ENCODE data around the gene GPR107.

GPR107 gene

DNA sequence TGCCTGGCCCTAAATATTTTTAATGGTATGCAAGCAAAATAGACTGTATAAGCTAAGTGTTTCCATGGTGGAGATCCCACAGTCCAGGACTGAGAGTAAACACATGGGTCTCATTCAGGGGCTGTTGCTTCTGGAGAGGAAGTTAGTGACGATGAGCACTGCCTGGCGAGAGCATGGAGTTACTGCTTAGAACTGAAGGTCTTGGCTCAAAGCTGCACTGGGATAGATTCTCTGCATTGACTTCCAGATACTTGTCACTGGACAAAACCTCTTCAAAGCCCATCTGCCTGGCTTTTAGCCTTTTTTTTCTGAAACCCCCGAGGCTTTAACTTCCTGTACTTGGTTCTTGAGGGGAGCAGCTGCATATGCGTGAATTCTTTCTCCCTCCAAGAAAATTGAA is 39.2 kb downstream of the GPR107 start:
- no peaks in the 10 kb centered on the region for H3K9me3 Mint-ChIP-seq

DNA sequence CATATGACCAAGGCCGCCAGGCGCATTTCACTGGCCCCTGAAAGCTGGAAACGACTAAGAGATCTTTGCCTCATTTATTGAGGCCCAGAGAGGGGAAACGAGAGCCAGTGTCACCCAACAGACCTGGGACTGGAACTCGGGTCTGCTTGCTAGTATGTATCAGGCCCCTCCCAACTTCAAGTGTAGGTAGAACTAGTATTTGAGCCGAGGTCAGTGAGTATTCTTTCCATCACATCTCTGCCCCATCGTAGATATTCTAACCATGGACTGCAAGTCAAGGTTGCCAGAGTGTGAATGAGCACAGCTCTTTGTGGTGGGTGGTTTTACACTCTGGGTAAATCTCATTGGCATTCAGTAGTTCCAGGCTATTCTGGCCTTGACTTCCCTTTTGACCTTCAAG is 42.2 kb downstream of the GPR107 start:
- Mint-ChIP-seq H3K4me1 (peaks cover 2% of the 10 kb centered on the region), H3K9me3 (no peaks in the 10 kb centered on the region), H3K27me3 (no peaks in the 10 kb centered on the region), H3K27ac (peak overlapping the region; percentile 47), H3K36me3 (peaks cover 20% of the 10 kb centered on the region), H3K4me3 (no peak overlapping the region)
- DNase-seq (ENCODE audit: low spot score in 2 of 2), result no peak
- no peak for ATAC-seq (ENCODE audit: low read depth)

More for the DNA sequence above, 39.2 kb downstream of the GPR107 start:
- no peaks in the 10 kb centered on the region for H3K27me3 Mint-ChIP-seq
- no peak overlapping the region for H3K27ac Mint-ChIP-seq
- no peak overlapping the region for H3K4me3 Mint-ChIP-seq
- no peak for DNase-seq (ENCODE audit: low spot score in 2 of 2)
- peaks cover 26% of the 10 kb centered on the region for H3K36me3 Mint-ChIP-seq
- no peak for ATAC-seq (ENCODE audit: low read depth)
- peaks cover 2% of the 10 kb centered on the region for H3K4me1 Mint-ChIP-seq

DNA sequence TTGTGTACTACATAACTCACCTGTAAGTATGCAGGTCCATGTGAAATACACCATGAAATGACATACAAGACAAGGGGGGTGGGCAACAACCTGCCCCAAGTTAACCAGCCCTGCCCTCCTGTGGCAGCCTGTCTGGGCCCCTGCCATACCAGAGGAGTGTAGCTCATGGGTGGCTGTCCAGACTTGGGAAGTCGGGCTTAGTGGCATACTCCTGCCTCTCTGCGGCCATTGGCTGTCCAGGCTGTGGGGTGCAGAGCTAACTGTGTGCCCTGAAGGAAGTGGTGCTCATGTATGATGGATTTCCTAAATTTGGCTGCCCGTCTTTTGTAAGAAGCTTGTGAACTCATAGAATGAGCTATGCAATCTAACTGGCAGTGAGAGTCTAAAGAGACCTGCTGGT is 47.0 kb downstream of the GPR107 start:
- ATAC-seq (ENCODE audit: low read depth) (no peak), DNase-seq (ENCODE audit: low spot score in 2 of 2) (no peak)
- Mint-ChIP-seq H3K4me1 (peaks cover 2% of the 10 kb centered on the region), H3K27me3 (no peaks in the 10 kb centered on the region), H3K27ac (no peak overlapping the region), H3K4me3 (no peak overlapping the region), H3K36me3 (peaks cover 11% of the 10 kb centered on the region), H3K9me3 (no peaks in the 10 kb centered on the region)

DNA sequence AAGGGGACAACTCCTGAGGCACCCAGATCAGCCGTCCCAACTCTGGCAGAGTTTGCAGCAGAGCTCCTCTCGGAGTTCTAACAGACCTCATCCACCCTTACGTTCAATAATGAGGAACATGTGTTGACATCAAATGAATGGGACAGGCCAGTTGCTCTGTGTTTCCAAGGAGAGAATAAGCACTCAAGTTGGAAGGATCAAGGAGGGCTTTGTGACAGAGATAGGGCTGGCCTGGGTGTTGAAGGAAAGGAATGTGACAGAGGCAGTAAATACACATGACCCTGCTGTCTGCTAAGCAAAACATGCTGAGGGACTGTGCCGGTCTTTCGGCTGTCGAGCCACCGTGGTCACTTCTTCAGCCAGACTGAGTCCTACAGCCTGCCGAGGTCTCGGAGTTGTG is 48.2 kb downstream of the GPR107 start:
- ATAC-seq (ENCODE audit: low read depth) (no peak), DNase-seq (ENCODE audit: low spot score in 2 of 2) (no peak)
- Mint-ChIP-seq H3K4me1 (no peaks in the 10 kb centered on the region), H3K27ac (no peak overlapping the region), H3K27me3 (no peaks in the 10 kb centered on the region), H3K4me3 (no peak overlapping the region), H3K9me3 (no peaks in the 10 kb centered on the region), H3K36me3 (peaks cover 12% of the 10 kb centered on the region)

DNA sequence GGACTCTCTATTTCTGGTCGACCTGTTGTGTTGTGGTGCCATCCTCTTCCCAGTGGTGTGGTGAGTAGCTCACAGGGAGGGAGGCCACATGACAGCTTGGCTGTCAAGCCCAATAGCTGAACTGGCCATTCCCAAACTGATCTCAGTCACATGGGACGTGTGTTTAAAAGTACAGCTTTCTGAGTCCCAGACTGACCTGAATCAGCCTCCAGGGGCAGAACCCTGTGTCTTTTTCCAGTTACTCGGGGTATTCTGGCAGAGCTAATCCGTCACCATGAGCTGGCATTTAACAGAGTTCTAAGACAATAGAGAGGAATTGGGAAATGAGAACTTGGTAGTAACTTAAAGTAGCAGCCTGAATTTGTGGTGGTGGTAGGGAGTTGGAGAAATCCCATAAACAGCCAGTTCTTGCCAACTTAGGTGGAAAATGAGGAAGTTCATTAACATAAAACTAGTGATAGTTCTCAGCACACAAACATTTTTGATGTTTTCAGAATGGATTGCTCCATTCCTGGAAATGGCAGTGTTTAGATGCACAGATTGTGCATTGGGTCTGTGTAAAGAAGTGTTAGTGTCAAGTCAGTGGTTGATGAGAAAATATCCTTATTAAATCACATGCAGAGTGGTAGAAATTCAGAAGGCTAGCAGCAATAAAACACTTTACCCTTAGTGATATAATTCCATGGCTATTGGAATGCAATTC is 50.9 kb downstream of the GPR107 start:
- no peak overlapping the region for H3K4me3 Mint-ChIP-seq
- ATAC-seq (ENCODE audit: low read depth) (no peak), DNase-seq (ENCODE audit: low spot score in 2 of 2) (no peak)
- no peak overlapping the region for H3K27ac Mint-ChIP-seq
- H3K9me3 Mint-ChIP-seq, result no peaks in the 10 kb centered on the region
- no peaks in the 10 kb centered on the region for H3K4me1 Mint-ChIP-seq
- H3K27me3 Mint-ChIP-seq, result no peaks in the 10 kb centered on the region
- H3K36me3 Mint-ChIP-seq, result peaks cover 16% of the 10 kb centered on the region

DNA sequence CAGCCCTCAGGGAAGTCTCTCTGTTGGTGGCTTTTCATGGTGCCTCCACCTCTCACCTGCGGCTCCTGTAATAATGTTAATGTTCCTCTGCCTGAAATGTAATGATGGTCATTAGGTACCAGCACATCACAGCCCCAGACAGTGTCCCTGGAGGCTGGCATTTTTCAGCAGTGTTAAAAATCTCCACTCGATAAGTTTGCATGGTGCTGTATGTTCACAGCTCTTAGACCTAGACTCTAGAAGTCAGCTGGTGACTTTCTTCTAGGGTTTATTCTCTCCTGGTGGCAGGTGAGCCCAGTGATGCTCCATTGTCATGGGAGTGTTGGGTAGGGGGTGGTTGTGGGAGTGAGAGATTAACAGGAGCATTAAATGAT is 53.1 kb downstream of the GPR107 start:
- ATAC-seq (ENCODE audit: low read depth) (no peak), DNase-seq (ENCODE audit: low spot score in 2 of 2) (no peak)
- peak overlapping the region; percentile 65 for H3K27ac Mint-ChIP-seq
- peaks cover 25% of the 10 kb centered on the region for H3K36me3 Mint-ChIP-seq
- H3K4me3 Mint-ChIP-seq, result no peak overlapping the region
- no peaks in the 10 kb centered on the region for H3K27me3 Mint-ChIP-seq
- H3K4me1 Mint-ChIP-seq, result no peaks in the 10 kb centered on the region
- no peaks in the 10 kb centered on the region for H3K9me3 Mint-ChIP-seq

DNA sequence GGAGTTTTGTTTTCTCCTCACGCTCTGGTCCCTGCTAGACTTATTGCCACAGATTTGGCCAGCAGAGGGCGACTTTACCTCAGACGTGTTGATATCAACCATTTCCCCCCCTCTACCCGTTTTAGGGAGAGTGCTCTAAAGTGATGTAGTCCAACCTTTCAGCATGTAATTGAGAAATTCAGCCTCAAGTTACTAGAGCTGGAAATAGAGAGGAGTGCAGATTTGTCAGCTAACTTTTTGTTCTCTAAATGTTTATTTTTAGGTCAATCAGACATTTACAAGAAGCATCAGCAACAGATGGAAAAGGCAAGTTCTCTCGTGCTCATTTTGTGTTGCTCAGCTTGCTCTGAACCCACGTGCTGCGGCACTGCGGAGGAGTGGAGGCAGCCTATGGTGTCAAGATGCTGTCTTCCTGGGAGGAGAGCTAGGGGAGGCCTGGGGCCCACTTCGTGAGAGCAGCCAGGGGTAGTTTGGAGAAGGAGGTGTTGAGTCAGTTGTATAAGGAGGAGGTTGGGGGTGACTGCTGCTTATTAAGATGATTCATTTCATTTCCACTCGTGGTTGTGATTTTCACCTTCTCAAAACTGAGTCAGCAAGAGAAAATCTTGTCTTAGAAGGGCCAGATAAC is 53.6 kb downstream of the GPR107 start:
- peak overlapping the region; percentile 65 for H3K27ac Mint-ChIP-seq
- no peaks in the 10 kb centered on the region for H3K27me3 Mint-ChIP-seq
- H3K4me1 Mint-ChIP-seq, result no peaks in the 10 kb centered on the region

DNA sequence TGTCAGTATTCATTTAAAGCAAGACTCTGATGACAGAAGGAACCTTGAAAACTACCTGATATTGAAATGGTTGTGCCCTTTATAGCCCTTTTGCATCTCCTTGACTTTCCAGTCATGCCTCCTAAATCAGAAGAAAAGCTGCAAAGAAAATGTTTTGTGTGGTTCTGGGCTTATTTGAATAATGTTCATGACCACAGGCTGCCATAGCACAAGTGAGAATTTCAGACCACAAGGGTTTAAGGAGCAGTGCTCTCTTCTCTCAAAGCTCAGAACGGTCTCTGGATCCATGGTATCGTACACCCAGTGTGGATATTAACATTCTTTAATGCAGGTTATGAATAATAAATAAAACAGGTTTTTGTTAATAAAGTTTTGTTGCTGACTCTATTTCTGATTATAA is 54.2 kb downstream of the GPR107 start:
- no peak for DNase-seq (ENCODE audit: low spot score in 2 of 2)
- H3K4me1 Mint-ChIP-seq, result no peaks in the 10 kb centered on the region
- peaks cover 27% of the 10 kb centered on the region for H3K36me3 Mint-ChIP-seq
- H3K27me3 Mint-ChIP-seq, result no peaks in the 10 kb centered on the region
- ATAC-seq (ENCODE audit: low read depth), result no peak
- no peak overlapping the region for H3K4me3 Mint-ChIP-seq
- no peak overlapping the region for H3K27ac Mint-ChIP-seq
- H3K9me3 Mint-ChIP-seq, result no peaks in the 10 kb centered on the region

More for the DNA sequence above, 53.6 kb downstream of the GPR107 start:
- H3K9me3 Mint-ChIP-seq, result no peaks in the 10 kb centered on the region
- ATAC-seq (ENCODE audit: low read depth), result peak; percentile 97
- H3K36me3 Mint-ChIP-seq, result peaks cover 27% of the 10 kb centered on the region
- no peak overlapping the region for H3K4me3 Mint-ChIP-seq
- peak; percentile 78 to 87 for DNase-seq (ENCODE audit: low spot score in 2 of 2)

DNA sequence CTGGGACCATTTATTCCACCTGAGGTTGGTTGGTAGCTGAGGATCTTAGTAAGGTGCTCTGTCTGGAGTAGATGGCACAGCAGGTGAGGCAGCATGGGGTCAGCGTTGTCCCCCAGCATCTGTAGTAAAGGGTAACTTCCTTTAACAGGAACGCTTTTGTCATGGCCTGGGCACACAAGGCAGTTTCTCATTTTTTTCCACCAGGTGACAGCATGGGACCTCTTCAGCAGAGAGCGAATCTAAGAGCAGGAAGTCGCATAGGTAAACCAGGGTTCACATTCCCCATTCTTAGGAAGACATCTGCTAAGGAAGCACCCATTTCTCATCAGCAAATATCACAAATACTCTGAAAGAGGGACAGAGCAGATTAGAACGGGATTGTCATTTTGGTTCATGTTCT is 56.5 kb downstream of the GPR107 start:
- DNase-seq (ENCODE audit: low spot score in 2 of 2), result no peak
- Mint-ChIP-seq H3K27me3 (no peaks in the 10 kb centered on the region), H3K9me3 (no peaks in the 10 kb centered on the region), H3K36me3 (peaks cover 23% of the 10 kb centered on the region), H3K27ac (no peak overlapping the region), H3K4me3 (no peak overlapping the region), H3K4me1 (no peaks in the 10 kb centered on the region)
- ATAC-seq (ENCODE audit: low read depth), result no peak

DNA sequence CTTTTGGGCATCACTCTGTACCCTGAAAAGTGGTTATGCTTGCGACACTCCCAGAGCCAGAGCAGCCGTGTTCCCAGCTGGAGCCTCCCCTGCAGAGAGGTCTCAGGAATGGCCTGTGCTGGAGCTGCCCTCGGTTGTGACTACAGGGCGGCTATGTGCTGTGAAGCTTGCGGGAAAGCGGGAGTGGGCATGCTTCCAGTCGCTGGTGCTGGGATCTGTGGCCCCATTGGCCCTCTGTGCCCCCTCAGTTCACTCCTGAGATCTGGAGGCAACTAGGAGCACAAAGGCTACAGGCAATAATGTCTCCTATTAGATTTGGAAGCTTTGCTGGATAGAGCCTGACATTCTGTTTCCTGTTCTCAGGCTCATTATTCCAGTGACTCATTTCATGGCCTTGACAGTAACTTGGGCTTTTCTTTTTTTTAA is 56.9 kb downstream of the GPR107 start:
- DNase-seq (ENCODE audit: low spot score in 2 of 2) (no peak), ATAC-seq (ENCODE audit: low read depth) (no peak)
- H3K27me3 Mint-ChIP-seq, result no peaks in the 10 kb centered on the region
- H3K9me3 Mint-ChIP-seq, result no peaks in the 10 kb centered on the region
- no peaks in the 10 kb centered on the region for H3K4me1 Mint-ChIP-seq
- H3K27ac Mint-ChIP-seq, result no peak overlapping the region
- H3K4me3 Mint-ChIP-seq, result no peak overlapping the region
- H3K36me3 Mint-ChIP-seq, result peaks cover 22% of the 10 kb centered on the region

DNA sequence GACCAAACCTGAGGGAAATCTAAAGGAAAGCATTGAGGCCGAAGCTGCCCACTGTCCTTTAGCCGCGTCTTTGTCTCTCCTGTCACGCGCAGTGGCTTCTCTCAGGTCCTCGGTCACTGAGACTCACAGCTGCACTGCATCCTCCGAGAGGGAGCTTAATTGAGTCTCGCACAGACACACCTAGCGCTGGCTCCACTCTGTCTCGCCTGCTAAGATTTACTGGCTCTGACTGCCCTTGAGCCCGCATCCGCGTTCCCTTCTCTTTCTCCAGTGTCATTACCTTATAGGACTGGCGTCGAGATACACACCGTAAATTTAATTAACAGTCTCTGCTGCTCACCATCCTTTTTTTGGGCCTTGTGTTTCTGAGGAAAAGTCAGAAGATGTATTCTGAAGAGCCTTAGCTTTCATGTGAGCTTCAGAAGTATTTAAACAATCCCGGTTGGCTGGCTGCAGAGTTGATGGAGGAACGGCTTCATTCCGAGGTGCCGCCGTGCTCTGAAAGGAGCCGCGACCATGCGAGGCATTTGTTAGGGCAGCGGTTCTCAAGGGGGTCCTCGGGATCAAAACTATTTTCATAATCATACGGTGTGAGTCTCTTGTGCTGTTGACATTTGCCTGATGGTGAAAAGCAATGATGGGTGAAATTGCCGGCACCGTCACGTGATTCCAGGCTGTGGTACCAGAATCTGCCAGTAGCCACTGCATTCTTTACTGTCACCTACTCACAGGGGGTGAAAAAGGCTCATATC is 58.3 kb downstream of the GPR107 start:
- no peak for ATAC-seq (ENCODE audit: low read depth)
- no peak overlapping the region for H3K4me3 Mint-ChIP-seq
- H3K9me3 Mint-ChIP-seq, result no peaks in the 10 kb centered on the region
- no peaks in the 10 kb centered on the region for H3K4me1 Mint-ChIP-seq
- H3K36me3 Mint-ChIP-seq, result peaks cover 19% of the 10 kb centered on the region
- no peak for DNase-seq (ENCODE audit: low spot score in 2 of 2)
- H3K27me3 Mint-ChIP-seq, result no peaks in the 10 kb centered on the region
- H3K27ac Mint-ChIP-seq, result no peak overlapping the region

DNA sequence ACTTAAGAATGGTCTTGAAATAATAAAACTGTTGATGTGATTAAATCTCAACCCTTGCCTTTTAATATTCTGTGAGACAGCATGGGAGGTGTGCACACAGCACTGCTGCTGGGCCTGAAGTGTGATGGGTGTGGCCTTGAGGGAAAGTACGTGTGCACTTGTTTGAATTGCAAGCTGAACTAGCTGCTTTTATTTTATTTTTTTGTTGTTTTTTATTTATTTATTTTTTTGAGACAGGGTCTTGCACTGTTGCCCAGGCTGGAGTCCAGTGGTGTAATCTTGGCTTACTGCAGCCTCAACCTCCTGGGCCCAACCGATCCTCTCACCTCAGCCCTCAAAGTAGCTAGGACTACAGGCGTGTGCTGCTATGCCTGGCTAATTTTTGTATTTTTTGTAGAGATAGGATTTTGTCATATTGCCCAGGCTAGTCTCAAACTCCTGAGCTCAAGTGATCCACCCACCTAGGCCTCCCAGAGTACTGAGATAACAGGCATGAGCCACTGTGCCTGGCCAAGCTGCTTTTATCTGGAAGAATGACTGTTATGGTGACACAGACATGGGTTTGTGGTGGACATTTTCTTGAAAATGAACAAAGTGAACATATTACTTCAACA is 58.9 kb downstream of the GPR107 start:
- Mint-ChIP-seq H3K36me3 (peaks cover 15% of the 10 kb centered on the region), H3K4me1 (no peaks in the 10 kb centered on the region), H3K4me3 (no peak overlapping the region), H3K27ac (no peak overlapping the region), H3K9me3 (no peaks in the 10 kb centered on the region), H3K27me3 (no peaks in the 10 kb centered on the region)
- ATAC-seq (ENCODE audit: low read depth) (no peak), DNase-seq (ENCODE audit: low spot score in 2 of 2) (no peak)

DNA sequence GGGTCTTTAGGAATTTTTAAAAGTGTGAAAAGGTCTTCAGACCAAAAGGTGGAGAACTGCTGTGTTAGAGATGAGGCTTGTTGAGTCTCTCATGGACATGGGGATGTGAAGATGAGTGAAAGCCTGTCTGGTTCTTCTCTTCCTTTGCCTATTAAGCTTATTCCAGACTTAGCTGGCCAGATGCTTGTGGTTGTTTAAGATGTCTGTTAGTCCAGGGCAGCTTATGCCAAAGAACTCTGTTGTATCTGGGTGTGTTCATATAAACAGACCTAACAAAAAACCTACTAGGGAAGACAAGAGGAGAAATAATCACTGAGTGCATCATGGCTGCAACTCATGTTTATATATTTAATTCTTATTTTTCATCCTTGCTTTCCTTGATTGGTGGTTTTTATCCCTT is 61.0 kb downstream of the GPR107 start:
- Mint-ChIP-seq H3K9me3 (no peaks in the 10 kb centered on the region), H3K27me3 (no peaks in the 10 kb centered on the region), H3K36me3 (peaks cover 14% of the 10 kb centered on the region), H3K4me3 (no peak overlapping the region), H3K4me1 (no peaks in the 10 kb centered on the region), H3K27ac (no peak overlapping the region)
- DNase-seq (ENCODE audit: low spot score in 2 of 2) (no peak), ATAC-seq (ENCODE audit: low read depth) (no peak)

DNA sequence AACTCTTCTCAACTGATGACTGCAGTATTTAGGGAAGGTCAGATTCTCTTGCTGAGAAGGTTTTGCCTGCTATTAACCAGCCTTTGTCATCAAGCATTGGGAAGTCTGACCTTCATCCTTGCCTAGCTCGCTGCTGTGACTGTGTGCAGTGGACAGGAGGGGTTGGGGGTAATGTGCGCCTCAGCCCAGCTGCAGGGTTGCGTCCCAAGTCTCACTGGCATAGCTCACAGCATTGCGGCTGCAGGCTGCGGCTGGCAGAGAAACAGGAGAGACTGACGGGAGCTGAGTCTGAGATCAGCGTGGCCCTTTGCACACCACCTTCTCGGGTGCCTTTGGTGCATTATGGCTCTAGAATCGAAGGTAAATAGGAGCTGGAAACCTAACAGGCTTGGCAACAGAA is 62.6 kb downstream of the GPR107 start:
- H3K27ac Mint-ChIP-seq, result no peak overlapping the region
- no peaks in the 10 kb centered on the region for H3K27me3 Mint-ChIP-seq
- ATAC-seq (ENCODE audit: low read depth), result no peak
- DNase-seq (ENCODE audit: low spot score in 2 of 2), result no peak
- H3K9me3 Mint-ChIP-seq, result no peaks in the 10 kb centered on the region
- H3K4me3 Mint-ChIP-seq, result no peak overlapping the region
- no peaks in the 10 kb centered on the region for H3K4me1 Mint-ChIP-seq
- H3K36me3 Mint-ChIP-seq, result peaks cover 14% of the 10 kb centered on the region
